PC-3 (cell line): ENCODE results near the gene PLEKHM3. TPM values are rescaled to one million over a fixed set of nuclear protein-coding genes. Genes with fewer than 3 reads are reported as not detected.
A peak's percentile ranks its signal among the peaks of the same experiment; 100 is the strongest.

Experiments
- ATAC-seq: fragments of 200-7000 bp; cut with Tn5 transposase; 2 replicates; pipeline ENCODE4 v1.9.1; 2020; ENCODE audit warnings: mild to moderate bottlenecking, moderate library complexity
- BruUV-seq: library from RNA; stranded (reverse); fragments of 400-500 nt; replicated peaks from 2 replicates; lab custom pipeline; 2021; lab: Mats Ljungman, UMichigan
- CTCF ChIA-PET: fragments of 300-600 bp; sonication (Branson Sonifier 250); formaldehyde crosslinking; loops from one replicate; lab custom pipeline; 2022; ENCODE audit warnings: antibody characterized with exemption; lab: Charles Lee
- POLR2A ChIA-PET: fragments of 300-600 bp; sonication (Branson Sonifier 250); formaldehyde crosslinking; loops from one replicate; lab custom pipeline; 2022; ENCODE audit warnings: antibody characterized with exemption; ENCODE audit not compliant: unreplicated experiment; lab: Charles Lee
- DNase-seq: peaks from one replicate; pipeline ENCODE4 v3.0.0-alpha.2; 2015
- H2AFZ ChIP-seq: fragments of 300-600 bp; sonication (generic); 2 replicates; pipeline ENCODE4 v1.6.0; 2016; ENCODE audit warnings: antibody characterized with exemption, low read length
- H3F3A ChIP-seq: fragments of 300-600 bp; sonication (generic); one replicate; pipeline ENCODE4 v1.6.0; 2017; ENCODE audit warnings: antibody characterized with exemption, low read length, control low read depth, mild to moderate bottlenecking; ENCODE audit not compliant: unreplicated experiment
- H3K27ac ChIP-seq: fragments of 300-600 bp; sonication (generic); 2 replicates; pipeline ENCODE4 v1.5.1; 2016; ENCODE audit warnings: mild to moderate bottlenecking, low read length
- H3K27me3 ChIP-seq: fragments of 300-600 bp; sonication (generic); 2 replicates; pipeline ENCODE4 v1.6.1; 2016; ENCODE audit warnings: low read length, mixed read lengths
- H3K36me3 ChIP-seq: fragments of 300-600 bp; sonication (generic); 2 replicates; pipeline ENCODE4 v1.6.1; 2016; ENCODE audit warnings: low read depth, mixed run types, low read length, mixed read lengths
- H3K4me1 ChIP-seq: fragments of 300-600 bp; sonication (generic); 2 replicates; pipeline ENCODE4 v1.5.1; 2016; ENCODE audit warnings: low read length; ENCODE audit not compliant: insufficient read depth
- H3K4me2 ChIP-seq: fragments of 300-600 bp; sonication (generic); 2 replicates; pipeline ENCODE4 v1.6.0; 2016; ENCODE audit warnings: low read length
- H3K4me3 ChIP-seq: fragments of 300-600 bp; sonication (generic); 2 replicates; pipeline ENCODE4 v1.5.1; 2016; ENCODE audit warnings: mild to moderate bottlenecking, low read length, mixed read lengths
- H3K79me2 ChIP-seq: fragments of 300-600 bp; sonication (generic); 2 replicates; pipeline ENCODE4 v1.6.1; 2017; ENCODE audit warnings: low read length, mixed read lengths
- H3K9ac ChIP-seq: fragments of 300-600 bp; sonication (generic); 2 replicates; pipeline ENCODE4 v1.6.0; 2016; ENCODE audit warnings: mild to moderate bottlenecking, low read length
- H3K9me2 ChIP-seq: fragments of 300-600 bp; sonication (generic); replicated peaks from 2 replicates; pipeline ENCODE4 v1.6.1; 2016; ENCODE audit warnings: mixed run types, low read length, mixed read lengths
- H3K9me3 ChIP-seq: fragments of 300-600 bp; sonication (generic); 2 replicates; pipeline ENCODE4 v1.6.1; 2016; ENCODE audit warnings: low read length, mixed read lengths
- H4K20me1 ChIP-seq: fragments of 300-600 bp; sonication (generic); 2 replicates; pipeline ENCODE4 v1.6.1; 2016; ENCODE audit warnings: low read length, mixed read lengths
- EZH2 ChIP-seq: fragments of 300-600 bp; sonication (generic); IDR thresholded peaks from one replicate; pipeline ENCODE4 v1.6.1; 2017; ENCODE audit warnings: antibody characterized with exemption, mild to moderate bottlenecking, low read length; ENCODE audit not compliant: unreplicated experiment
- EZH2phosphoT487 ChIP-seq: fragments of 300-600 bp; sonication (generic); IDR thresholded peaks from 2 replicates; pipeline ENCODE4 v1.6.1; 2018; ENCODE audit warnings: mild to moderate bottlenecking, antibody characterized with exemption, low read length, borderline replicate concordance
- intact Hi-C: fragments of 100-400 bp; cut with micrococcal nuclease; formaldehyde crosslinking; loops from 2 replicates; pipeline ENCODE4 v1.9.0; 2023
- total RNA-seq: library from RNA; depleted of rRNA; stranded (reverse); fragments of >200 nt; gene quantifications from 2 replicates; pipeline ENCODE4 v1.2.3, GENCODE V29; 2014
- TF ChIP-seq, protein P1 (sequence below): fragments of 300-600 bp; sonication (generic); conservative IDR thresholded peaks from 2 replicates; pipeline ENCODE4 v1.5.1; 2017; ENCODE audit warnings: antibody characterized with exemption, low read depth, mild to moderate bottlenecking, low read length

The PLEKHM3 gene
- total RNA-seq, 1 experiment from 2014 or later: 5.9 TPM

DNA sequence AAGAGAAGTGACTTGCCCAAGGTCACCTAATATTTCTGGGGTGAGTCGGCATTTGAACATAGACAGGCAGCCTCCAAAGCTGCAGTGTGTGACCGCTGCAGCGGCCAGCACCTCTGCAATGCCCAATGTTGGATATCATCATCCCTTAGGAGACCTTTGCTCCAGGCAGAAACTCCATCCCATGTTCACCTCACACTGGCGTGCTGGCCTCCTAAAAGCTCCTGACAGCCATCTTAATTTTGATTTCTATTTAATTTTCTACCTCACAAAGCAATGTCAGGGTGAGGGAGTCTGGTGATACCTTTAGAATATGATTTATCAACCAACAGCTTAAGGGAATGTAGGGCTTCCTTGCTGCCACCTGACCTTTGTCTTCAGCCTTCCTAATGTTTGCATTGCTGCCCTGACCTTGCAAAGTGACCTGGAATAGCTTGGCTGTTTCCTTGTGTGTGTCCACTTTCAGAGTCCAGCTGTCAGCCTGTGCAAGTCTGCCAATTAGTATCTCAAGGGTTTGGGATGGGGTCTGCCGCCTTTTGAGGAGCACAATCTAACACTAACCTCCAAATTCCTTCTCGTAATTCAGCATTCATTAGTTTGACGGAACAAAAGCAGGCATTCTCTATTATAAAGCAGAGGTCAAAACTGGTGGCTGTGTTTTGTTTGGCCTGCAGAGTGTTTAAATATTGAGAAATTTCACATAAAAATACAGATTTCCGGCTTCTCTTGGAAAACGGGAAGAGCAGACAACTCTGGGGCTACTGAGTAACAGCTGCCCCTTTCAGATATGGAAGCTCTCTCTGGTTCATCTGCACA, 127.6 kb downstream of the PLEKHM3 start:
- Histone ChIP-seq H3K4me1 (no peaks in the 10 kb centered on the region), H3K36me3 (no peaks in the 10 kb centered on the region), H3K9ac (no peak overlapping the region), H3K27ac (no peak overlapping the region), H3K27me3 (no peaks in the 10 kb centered on the region), H3K4me3 (no peak overlapping the region), H4K20me1 (no peaks in the 10 kb centered on the region), H3K79me2 (no peaks in the 10 kb centered on the region), H3F3A (no peaks in the 10 kb centered on the region), H3K9me2 (no peaks in the 10 kb centered on the region), H2AFZ (no peak overlapping the region), H3K4me2 (no peak overlapping the region), H3K9me3 (no peaks in the 10 kb centered on the region)
- ATAC-seq (no peak), DNase-seq (no peak)
- BruUV-seq: no TSS peak
- TF ChIP-seq EZH2phosphoT487 (no peak), EZH2 (no peak)
- TF ChIP-seq, protein P1, sequence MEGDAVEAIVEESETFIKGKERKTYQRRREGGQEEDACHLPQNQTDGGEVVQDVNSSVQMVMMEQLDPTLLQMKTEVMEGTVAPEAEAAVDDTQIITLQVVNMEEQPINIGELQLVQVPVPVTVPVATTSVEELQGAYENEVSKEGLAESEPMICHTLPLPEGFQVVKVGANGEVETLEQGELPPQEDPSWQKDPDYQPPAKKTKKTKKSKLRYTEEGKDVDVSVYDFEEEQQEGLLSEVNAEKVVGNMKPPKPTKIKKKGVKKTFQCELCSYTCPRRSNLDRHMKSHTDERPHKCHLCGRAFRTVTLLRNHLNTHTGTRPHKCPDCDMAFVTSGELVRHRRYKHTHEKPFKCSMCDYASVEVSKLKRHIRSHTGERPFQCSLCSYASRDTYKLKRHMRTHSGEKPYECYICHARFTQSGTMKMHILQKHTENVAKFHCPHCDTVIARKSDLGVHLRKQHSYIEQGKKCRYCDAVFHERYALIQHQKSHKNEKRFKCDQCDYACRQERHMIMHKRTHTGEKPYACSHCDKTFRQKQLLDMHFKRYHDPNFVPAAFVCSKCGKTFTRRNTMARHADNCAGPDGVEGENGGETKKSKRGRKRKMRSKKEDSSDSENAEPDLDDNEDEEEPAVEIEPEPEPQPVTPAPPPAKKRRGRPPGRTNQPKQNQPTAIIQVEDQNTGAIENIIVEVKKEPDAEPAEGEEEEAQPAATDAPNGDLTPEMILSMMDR: no peak
- ChIA-PET CTCF (interaction anchor here (0.6 kb wide), 1 partner anchor 105 kb away, joined by 5 read pairs; no protein-coding TSS in a partner anchor), POLR2A (no interaction called here)
- intact Hi-C loops: no loop called here

DNA sequence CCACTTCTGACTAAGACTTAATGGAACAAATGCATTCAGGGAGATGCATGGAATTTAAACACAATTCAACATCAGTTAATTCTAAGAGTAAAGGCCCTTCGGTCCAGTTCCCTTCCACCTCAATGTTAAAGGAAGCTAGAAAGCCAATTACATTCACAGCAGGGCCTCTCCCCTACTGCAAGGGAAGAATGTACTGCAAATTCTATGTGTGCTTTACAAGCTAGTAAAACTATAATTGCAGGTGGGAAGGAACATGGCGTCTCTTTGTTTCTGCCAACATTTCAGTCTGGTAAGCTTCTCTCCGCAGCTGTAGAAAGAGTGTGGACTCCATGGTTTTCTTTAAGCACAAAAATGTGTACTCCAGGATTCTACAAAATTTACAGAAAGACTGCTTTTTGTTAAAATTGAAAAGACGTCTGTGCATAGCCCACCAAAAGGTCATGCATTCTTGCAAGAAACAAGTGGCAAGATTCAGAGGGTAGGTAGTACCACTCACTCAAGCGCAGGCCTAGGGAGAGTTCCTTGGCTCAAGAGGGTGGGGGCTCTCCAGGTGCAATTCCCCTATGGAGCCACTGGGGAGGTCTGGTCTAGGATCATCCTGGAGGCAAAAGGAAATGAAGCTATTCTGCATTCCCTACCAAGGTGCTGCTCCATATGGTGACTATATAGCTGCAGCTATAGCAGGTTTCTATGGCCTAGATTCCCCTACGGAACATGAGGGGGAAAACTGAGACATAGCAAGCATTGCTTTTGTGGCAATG, 128.6 kb downstream of the PLEKHM3 start:
- Histone ChIP-seq H3K9me3 (no peaks in the 10 kb centered on the region), H2AFZ (no peak overlapping the region), H3K4me3 (no peak overlapping the region), H3K4me2 (no peak overlapping the region), H3K36me3 (no peaks in the 10 kb centered on the region), H3K4me1 (no peaks in the 10 kb centered on the region), H3K79me2 (no peaks in the 10 kb centered on the region), H3K27ac (no peak overlapping the region), H3K9ac (no peak overlapping the region), H3K27me3 (no peaks in the 10 kb centered on the region), H3K9me2 (no peaks in the 10 kb centered on the region), H3F3A (no peaks in the 10 kb centered on the region), H4K20me1 (no peaks in the 10 kb centered on the region)
- ChIA-PET CTCF (no interaction called here), POLR2A (no interaction called here)
- intact Hi-C loops: no loop called here
- TF ChIP-seq EZH2 (no peak), EZH2phosphoT487 (no peak)
- TF ChIP-seq, protein P1: peak; percentile 39; the same call in 1 of the 2 replicates
- DNase-seq (peak; percentile 18), ATAC-seq (peak; percentile 78)
- BruUV-seq: no TSS peak
